ENCODE data around the gene PACS1. TPM values are rescaled to one million over a fixed set of nuclear protein-coding genes. Genes with fewer than 3 reads are reported as not detected.
"Not testable (repeated sequence)": the region's sequence is repeated elsewhere in the genome, so short reads cannot be mapped to it uniquely, and the experiment has no call there.

The PACS1 gene
- total RNA-seq, 1 donor, result 75.9 TPM

GRCh38 chr11:66239998-66240780, 170.1 kb downstream of the PACS1 start:
- no peak for DNase-seq (ENCODE audit: low read depth in 2 of 3, low spot score in 2 of 3)

- no peak for DNase-seq (ENCODE audit: low read depth in 2 of 3, low spot score in 2 of 3)
These were observed 170.7 kb downstream of the PACS1 start for GRCh38 chr11:66240781-66241136.

GRCh38 chr11:66242095-66242765, 172.2 kb downstream of the PACS1 start:
- DNase-seq (ENCODE audit: low read depth in 2 of 3, low spot score in 2 of 3), result no peak

GRCh38 chr11:66243782-66244535, 173.9 kb downstream of the PACS1 start:
- no peak for DNase-seq (ENCODE audit: low read depth in 2 of 3, low spot score in 2 of 3)

- no peak for DNase-seq (ENCODE audit: low read depth in 2 of 3, low spot score in 2 of 3)
These were observed 177.2 kb downstream of the PACS1 start for GRCh38 chr11:66247295-66247694.

- no peak for DNase-seq (ENCODE audit: low read depth in 2 of 3, low spot score in 2 of 3)
These were observed 177.7 kb downstream of the PACS1 start for GRCh38 chr11:66247801-66248200.

GRCh38 chr11:66248903-66249302, 178.8 kb downstream of the PACS1 start:
- DNase-seq (ENCODE audit: low read depth in 2 of 3, low spot score in 2 of 3), result no peak

- no peak for DNase-seq (ENCODE audit: low read depth in 2 of 3, low spot score in 2 of 3)
These were observed 181.7 kb downstream of the PACS1 start for GRCh38 chr11:66251809-66252208.

- not testable (repeated sequence) for DNase-seq (ENCODE audit: low read depth in 2 of 3, low spot score in 2 of 3)
These were observed 183.0 kb downstream of the PACS1 start for GRCh38 chr11:66253081-66253480.

- no peak for DNase-seq (ENCODE audit: low read depth in 2 of 3, low spot score in 2 of 3)
These were observed 188.4 kb downstream of the PACS1 start for GRCh38 chr11:66258473-66258893.

GRCh38 chr11:66259225-66259624, 189.2 kb downstream of the PACS1 start:
- DNase-seq (ENCODE audit: low read depth in 2 of 3, low spot score in 2 of 3), result no peak

GRCh38 chr11:66259956-66260355, 189.9 kb downstream of the PACS1 start:
- DNase-seq (ENCODE audit: low read depth in 2 of 3, low spot score in 2 of 3), result no peak

GRCh38 chr11:66261578-66261977, 191.5 kb downstream of the PACS1 start:
- no peak for DNase-seq (ENCODE audit: low read depth in 2 of 3, low spot score in 2 of 3)

GRCh38 chr11:66262191-66262590, 192.1 kb downstream of the PACS1 start:
- no peak for DNase-seq (ENCODE audit: low read depth in 2 of 3, low spot score in 2 of 3)

GRCh38 chr11:66262696-66263095, 192.6 kb downstream of the PACS1 start:
- no peak for DNase-seq (ENCODE audit: low read depth in 2 of 3, low spot score in 2 of 3)

- no peak for DNase-seq (ENCODE audit: low read depth in 2 of 3, low spot score in 2 of 3)
These were observed 193.2 kb downstream of the PACS1 start for GRCh38 chr11:66263231-66263630.

GRCh38 chr11:66263785-66264184, 193.7 kb downstream of the PACS1 start:
- no peak for DNase-seq (ENCODE audit: low read depth in 2 of 3, low spot score in 2 of 3)

- DNase-seq (ENCODE audit: low read depth in 2 of 3, low spot score in 2 of 3), result no peak
These were observed 194.3 kb downstream of the PACS1 start for GRCh38 chr11:66264383-66264782.

- DNase-seq (ENCODE audit: low read depth in 2 of 3, low spot score in 2 of 3), result peak in 1 of 3 donors; percentile 30
These were observed 194.8 kb downstream of the PACS1 start for GRCh38 chr11:66264914-66265313.

- no peak for DNase-seq (ENCODE audit: low read depth in 2 of 3, low spot score in 2 of 3)
These were observed 195.7 kb downstream of the PACS1 start for GRCh38 chr11:66265531-66266377.

Data from hematopoietic multipotent progenitor cell (in vitro differentiated cells).